SU-DHL-6 (cell line): ENCODE data around the gene SPIRE2.

Source experiments
- EZH2phosphoT487 ChIP-seq: fragments of 200-600 bp; sonication (generic), shearing (Covaris generic); conservative IDR thresholded peaks from 2 replicates; pipeline ENCODE4 v1.6.1; 2018; ENCODE audit warnings: mild to moderate bottlenecking, antibody characterized with exemption, low read length, moderate library complexity, mixed read lengths
- TF ChIP-seq, protein P1 (sequence below): fragments of 200-600 bp; sonication (generic); IDR thresholded peaks from one replicate; pipeline ENCODE4 v1.5.1; 2017; ENCODE audit warnings: antibody characterized with exemption, mild to moderate bottlenecking, low read length, moderate library complexity; ENCODE audit not compliant: insufficient read depth, poor library complexity, severe bottlenecking

DNA sequence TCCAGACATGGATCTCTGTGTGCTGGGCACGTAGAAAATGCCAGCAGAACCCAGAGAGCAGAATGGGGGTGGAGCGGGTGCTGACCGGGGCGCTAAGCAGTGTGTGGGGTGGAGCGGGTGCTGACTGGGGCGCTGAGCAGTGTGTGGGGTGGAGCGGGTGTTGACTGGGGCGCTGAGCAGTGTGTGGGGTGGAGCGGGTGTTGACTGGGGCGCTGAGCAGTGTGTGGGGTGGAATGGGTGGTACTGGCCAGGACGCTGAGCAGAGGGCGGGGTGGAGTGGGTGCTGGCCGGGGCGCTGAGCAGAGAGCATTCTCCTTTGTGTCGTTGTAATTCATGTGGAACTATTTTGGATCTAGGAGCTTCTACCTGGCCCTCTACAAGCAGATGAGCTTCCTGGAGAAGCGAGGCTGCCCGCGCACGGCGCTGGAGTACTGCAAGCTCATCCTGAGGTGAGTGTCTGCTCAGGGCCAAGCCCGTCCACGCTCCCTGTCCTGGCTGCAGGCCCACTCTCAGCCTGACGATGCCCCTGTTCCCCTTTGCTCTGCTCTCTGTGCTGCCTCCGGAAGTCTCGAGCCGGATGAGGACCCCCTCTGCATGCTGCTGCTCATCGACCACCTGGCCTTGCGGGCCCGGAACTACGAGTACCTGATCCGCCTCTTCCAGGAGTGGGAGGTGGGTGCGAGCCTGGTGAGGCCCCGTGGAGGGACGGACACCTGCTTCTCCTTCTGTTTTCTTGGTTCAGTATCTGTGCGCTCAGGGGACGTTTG is 70.1 kb downstream of the SPIRE2 start:
- TF ChIP-seq, protein P1, sequence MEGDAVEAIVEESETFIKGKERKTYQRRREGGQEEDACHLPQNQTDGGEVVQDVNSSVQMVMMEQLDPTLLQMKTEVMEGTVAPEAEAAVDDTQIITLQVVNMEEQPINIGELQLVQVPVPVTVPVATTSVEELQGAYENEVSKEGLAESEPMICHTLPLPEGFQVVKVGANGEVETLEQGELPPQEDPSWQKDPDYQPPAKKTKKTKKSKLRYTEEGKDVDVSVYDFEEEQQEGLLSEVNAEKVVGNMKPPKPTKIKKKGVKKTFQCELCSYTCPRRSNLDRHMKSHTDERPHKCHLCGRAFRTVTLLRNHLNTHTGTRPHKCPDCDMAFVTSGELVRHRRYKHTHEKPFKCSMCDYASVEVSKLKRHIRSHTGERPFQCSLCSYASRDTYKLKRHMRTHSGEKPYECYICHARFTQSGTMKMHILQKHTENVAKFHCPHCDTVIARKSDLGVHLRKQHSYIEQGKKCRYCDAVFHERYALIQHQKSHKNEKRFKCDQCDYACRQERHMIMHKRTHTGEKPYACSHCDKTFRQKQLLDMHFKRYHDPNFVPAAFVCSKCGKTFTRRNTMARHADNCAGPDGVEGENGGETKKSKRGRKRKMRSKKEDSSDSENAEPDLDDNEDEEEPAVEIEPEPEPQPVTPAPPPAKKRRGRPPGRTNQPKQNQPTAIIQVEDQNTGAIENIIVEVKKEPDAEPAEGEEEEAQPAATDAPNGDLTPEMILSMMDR: no peak
- TF ChIP-seq EZH2phosphoT487: no peak
